Suprapubic skin (tissue), 4 donors: ENCODE data around the gene NEDD9.

ENCODE experiments used
- POLR2A ChIP-seq, 2 donors: fragments of 450-650 bp; IDR thresholded peaks; one replicate each; pipeline ENCODE4 v1.6.1; 2017; ENCODE audit warnings: antibody characterized with exemption in 2 of 2, mild to moderate bottlenecking in 2 of 2, moderate library complexity in 2 of 2
- POLR2AphosphoS5 ChIP-seq, 3 donors: sonication (generic); formaldehyde crosslinking; IDR thresholded peaks; one replicate each; pipeline ENCODE4 v1.6.1; 2017; ENCODE audit warnings: antibody characterized with exemption in 3 of 3
- TF ChIP-seq, protein P1 (sequence below), 2 donors: fragments of 200-600 bp in 1 of 2; fragments of 450-650 bp in 1 of 2; sonication (generic) in 1 of 2; IDR thresholded peaks; one replicate each; pipeline ENCODE4 v1.5.1; 2016 to 2019; ENCODE audit warnings: antibody characterized with exemption in 2 of 2, mild to moderate bottlenecking in 1 of 2, moderate library complexity in 1 of 2

DNA sequence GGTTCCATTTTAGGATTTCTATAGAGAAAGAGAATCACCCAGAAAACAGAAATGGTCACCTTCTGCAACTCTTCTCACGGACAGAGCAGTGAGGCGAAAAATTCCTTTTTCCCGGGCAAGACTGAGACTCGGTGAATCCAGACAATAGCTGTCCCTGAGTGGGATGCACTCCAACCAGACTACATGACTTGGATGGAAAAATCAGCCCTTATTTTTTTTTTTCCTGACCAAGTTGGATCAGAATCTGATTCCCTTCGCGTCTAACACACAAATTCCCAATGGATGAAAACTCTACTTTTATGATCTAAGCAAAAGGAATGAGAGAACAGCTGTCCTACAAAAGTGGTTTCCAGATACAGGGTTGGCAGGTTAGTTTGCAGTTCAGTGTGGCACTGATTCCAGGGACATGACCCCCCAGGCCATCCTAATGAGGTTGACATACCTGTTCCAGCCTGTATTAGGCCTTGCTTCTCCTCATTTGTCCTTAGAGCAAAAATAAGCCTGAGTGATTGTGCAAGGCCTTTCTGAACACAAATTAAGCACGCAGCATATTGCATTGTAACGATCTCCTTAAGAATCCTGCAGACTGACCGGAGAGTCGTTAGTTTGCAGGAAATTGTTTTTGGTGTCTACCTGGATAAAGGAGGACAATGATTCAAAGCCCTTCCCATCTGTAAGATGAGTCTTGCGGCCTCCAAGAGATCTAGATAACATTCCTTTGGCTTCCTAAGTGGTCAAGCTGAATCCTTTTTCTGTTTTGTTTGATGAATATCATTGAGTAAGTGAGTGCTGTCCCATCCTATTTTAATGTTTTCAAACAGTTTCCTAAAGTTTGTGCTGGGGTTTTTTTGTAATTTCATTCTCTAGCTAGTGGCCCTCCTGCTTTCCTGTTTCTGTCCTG is 1.5 kb upstream of the NEDD9 start:
- TF ChIP-seq, protein P1, sequence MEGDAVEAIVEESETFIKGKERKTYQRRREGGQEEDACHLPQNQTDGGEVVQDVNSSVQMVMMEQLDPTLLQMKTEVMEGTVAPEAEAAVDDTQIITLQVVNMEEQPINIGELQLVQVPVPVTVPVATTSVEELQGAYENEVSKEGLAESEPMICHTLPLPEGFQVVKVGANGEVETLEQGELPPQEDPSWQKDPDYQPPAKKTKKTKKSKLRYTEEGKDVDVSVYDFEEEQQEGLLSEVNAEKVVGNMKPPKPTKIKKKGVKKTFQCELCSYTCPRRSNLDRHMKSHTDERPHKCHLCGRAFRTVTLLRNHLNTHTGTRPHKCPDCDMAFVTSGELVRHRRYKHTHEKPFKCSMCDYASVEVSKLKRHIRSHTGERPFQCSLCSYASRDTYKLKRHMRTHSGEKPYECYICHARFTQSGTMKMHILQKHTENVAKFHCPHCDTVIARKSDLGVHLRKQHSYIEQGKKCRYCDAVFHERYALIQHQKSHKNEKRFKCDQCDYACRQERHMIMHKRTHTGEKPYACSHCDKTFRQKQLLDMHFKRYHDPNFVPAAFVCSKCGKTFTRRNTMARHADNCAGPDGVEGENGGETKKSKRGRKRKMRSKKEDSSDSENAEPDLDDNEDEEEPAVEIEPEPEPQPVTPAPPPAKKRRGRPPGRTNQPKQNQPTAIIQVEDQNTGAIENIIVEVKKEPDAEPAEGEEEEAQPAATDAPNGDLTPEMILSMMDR (IDR thresholded peaks at IDR 0.05) = no peak
- TF ChIP-seq POLR2AphosphoS5 (IDR thresholded peaks at IDR 0.05) = no peak
- TF ChIP-seq POLR2A (IDR thresholded peaks at IDR 0.05) = no peak
